ENCODE data around the gene HNRNPDL.

DNA sequence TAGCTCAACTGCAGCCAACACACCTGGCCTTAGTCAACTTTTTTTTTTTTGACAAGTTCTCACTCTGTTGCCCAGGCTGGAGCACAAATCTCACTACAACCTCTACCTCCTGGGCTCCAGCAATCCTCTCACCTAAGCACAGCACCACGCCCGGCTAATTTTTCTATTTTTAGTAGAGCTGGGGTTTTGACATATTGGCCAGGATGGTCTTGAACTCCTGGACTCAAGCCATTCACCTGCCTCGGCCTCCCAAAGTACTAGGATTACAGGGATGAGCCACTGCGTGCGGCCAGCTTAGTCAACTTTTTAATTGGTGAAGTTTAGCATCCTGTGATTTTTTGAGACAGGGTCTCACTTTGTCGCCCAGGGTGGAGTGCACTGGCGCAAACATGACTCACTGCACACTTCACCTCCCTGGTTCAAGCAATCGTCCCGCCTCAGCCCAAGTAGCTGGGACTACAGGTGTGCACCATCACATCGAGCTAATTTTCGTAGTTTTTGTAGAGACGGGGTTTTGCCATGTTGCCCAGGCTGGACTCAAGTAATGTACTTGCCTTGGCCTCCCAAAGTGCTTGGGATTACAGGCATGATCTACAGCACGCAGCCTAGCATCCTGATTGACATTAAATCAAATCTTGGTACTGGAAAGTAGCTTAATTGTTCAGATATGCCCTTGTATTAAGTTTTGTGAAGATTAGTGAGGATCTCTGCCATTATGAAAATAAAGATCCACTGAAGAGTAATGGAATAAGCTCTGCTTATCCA lies 8.3 kb downstream of the HNRNPDL start:
- TF ChIP-seq FOXJ3 (CRISPR knock-in tag; IDR thresholded peaks at IDR 0.05) (no peak), POLR2AphosphoS5 (IDR thresholded peaks at IDR 0.05; ENCODE audit: low read depth, low read length) (peak; percentile 73), RFX5 (IDR thresholded peaks at IDR 0.05; ENCODE audit: low read length) (no peak), JUND (IDR thresholded peaks at IDR 0.05) (no peak), RCOR1 (IDR thresholded peaks at IDR 0.05; ENCODE audit: low read length) (no peak), YY1 (IDR thresholded peaks at IDR 0.05; ENCODE audit: low read depth) (no peak), SIN3A (IDR thresholded peaks at IDR 0.05; ENCODE audit: borderline replicate concordance, low read depth, low read length) (peak; percentile 18; the same call in 1 of the 2 replicates), TAF1 (IDR thresholded peaks at IDR 0.05; ENCODE audit: borderline replicate concordance, low read depth, low read length) (no peak), CHD2 (IDR thresholded peaks at IDR 0.05; ENCODE audit: low read length, partially characterized antibody) (no peak), EP300 (IDR thresholded peaks at IDR 0.05; ENCODE audit: borderline replicate concordance in 1 of 2, low read depth in 1 of 2, low read length in 1 of 2) (no peak)
- TF ChIP-seq, protein P1, sequence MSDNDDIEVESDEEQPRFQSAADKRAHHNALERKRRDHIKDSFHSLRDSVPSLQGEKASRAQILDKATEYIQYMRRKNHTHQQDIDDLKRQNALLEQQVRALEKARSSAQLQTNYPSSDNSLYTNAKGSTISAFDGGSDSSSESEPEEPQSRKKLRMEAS (IDR thresholded peaks at IDR 0.05; ENCODE audit: low read depth): no peak
- TF ChIP-seq, protein P2, sequence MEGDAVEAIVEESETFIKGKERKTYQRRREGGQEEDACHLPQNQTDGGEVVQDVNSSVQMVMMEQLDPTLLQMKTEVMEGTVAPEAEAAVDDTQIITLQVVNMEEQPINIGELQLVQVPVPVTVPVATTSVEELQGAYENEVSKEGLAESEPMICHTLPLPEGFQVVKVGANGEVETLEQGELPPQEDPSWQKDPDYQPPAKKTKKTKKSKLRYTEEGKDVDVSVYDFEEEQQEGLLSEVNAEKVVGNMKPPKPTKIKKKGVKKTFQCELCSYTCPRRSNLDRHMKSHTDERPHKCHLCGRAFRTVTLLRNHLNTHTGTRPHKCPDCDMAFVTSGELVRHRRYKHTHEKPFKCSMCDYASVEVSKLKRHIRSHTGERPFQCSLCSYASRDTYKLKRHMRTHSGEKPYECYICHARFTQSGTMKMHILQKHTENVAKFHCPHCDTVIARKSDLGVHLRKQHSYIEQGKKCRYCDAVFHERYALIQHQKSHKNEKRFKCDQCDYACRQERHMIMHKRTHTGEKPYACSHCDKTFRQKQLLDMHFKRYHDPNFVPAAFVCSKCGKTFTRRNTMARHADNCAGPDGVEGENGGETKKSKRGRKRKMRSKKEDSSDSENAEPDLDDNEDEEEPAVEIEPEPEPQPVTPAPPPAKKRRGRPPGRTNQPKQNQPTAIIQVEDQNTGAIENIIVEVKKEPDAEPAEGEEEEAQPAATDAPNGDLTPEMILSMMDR (IDR thresholded peaks at IDR 0.05): no peak

Measured in SK-N-SH (cell line).